ENCODE results near the gene POLR2E. TPM values are rescaled to one million over a fixed set of nuclear protein-coding genes. Genes with fewer than 3 reads are reported as not detected.

The POLR2E gene
- total and polyA plus RNA-seq, 9 of the 15 experiments (the other 6 are each of a cell fraction or from before 2014, with no cell fraction given), result 3.4 to 413 (median 244) TPM

GRCh38 chr19:1045247-1045603, 50.0 kb downstream of the POLR2E start (continued):
- TF ChIP-seq ZNF586 (CRISPR knock-in tag; conservative IDR thresholded peaks at IDR 0.05), result no peak
- TF ChIP-seq ZNF3 (CRISPR knock-in tag; IDR thresholded peaks at IDR 0.05), result no peak
- TF ChIP-seq HDAC6 (IDR thresholded peaks at IDR 0.05; ENCODE audit: low read depth, low read length), result no peak
- TF ChIP-seq JUND (IDR thresholded peaks at IDR 0.05; ENCODE audit: borderline replicate concordance, low read depth, low read length), result peak; percentile 23; the same call in 1 of the 2 replicates
- no peak for TF ChIP-seq JUND (tag; IDR thresholded peaks at IDR 0.05; ENCODE audit: borderline replicate concordance, low read depth, low read length)
- peak; percentile 14 for TF ChIP-seq NEUROD1 (IDR thresholded peaks at IDR 0.05; ENCODE audit: borderline replicate concordance, low read depth, low read length, partially characterized antibody)
- no peak for TF ChIP-seq ZNF134 (CRISPR knock-in tag; conservative IDR thresholded peaks at IDR 0.05)
- TF ChIP-seq ZNF644 (tag; IDR thresholded peaks at IDR 0.05; ENCODE audit: low read depth), result no peak
- no peak for TF ChIP-seq PTTG1 (tag; IDR thresholded peaks at IDR 0.05; ENCODE audit: low read depth)
- TF ChIP-seq TCF3 (CRISPR knock-in tag; IDR thresholded peaks at IDR 0.05), result no peak
- peak; percentile 48 for TF ChIP-seq VEZF1 (CRISPR knock-in tag; IDR thresholded peaks at IDR 0.05)
- no peak for TF ChIP-seq THAP12 (CRISPR knock-in tag; IDR thresholded peaks at IDR 0.05)
- peak in 1 of 2 experiments; percentile 37; a peak in 1 of 4 replicates for TF ChIP-seq RCOR1 (IDR thresholded peaks at IDR 0.05; ENCODE audit: borderline replicate concordance in 1 of 2, low read depth in 2 of 2, low read length in 2 of 2)
- peak; percentile 58 for TF ChIP-seq PBX2 (CRISPR knock-in tag; IDR thresholded peaks at IDR 0.05; ENCODE audit: low read depth)
- peak; percentile 76 for TF ChIP-seq PBX2 (tag; conservative IDR thresholded peaks at IDR 0.05; ENCODE audit: low read depth)
- no peak for TF ChIP-seq ZNF398 (CRISPR knock-in tag; IDR thresholded peaks at IDR 0.05)
- no peak for TF ChIP-seq MTA1 (IDR thresholded peaks at IDR 0.05; ENCODE audit: borderline replicate concordance)
- peak; percentile 85 for TF ChIP-seq FOS (IDR thresholded peaks at IDR 0.05; ENCODE audit: extremely low read depth, insufficient read length)
- no peak for TF ChIP-seq XRCC4 (IDR thresholded peaks at IDR 0.05; ENCODE audit: extremely low read depth, insufficient read depth, insufficient read length)

Data from K562 (cell line).